ENCODE results near the gene SLMAP.

DNA sequence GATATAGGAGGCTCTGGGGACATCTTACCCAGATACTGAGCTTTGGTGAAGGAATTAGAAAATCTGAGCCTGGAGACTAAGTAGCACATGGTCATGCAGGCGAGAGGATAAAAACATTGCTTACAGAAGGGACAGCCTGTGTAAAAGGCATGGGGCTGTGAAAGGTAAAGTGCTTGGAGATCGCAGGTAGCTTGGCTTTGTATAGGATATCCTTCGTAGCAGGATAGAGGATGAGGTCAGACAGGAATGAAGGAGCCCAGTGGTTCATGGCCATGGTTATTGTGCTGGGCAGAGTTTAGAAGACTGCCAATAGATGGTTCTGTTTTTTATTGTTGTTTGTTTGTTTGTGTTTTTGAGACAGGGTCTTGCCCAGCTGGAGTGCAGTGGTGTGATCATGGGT lies 82.5 kb downstream of the SLMAP start:
- TF ChIP-seq, protein P1, sequence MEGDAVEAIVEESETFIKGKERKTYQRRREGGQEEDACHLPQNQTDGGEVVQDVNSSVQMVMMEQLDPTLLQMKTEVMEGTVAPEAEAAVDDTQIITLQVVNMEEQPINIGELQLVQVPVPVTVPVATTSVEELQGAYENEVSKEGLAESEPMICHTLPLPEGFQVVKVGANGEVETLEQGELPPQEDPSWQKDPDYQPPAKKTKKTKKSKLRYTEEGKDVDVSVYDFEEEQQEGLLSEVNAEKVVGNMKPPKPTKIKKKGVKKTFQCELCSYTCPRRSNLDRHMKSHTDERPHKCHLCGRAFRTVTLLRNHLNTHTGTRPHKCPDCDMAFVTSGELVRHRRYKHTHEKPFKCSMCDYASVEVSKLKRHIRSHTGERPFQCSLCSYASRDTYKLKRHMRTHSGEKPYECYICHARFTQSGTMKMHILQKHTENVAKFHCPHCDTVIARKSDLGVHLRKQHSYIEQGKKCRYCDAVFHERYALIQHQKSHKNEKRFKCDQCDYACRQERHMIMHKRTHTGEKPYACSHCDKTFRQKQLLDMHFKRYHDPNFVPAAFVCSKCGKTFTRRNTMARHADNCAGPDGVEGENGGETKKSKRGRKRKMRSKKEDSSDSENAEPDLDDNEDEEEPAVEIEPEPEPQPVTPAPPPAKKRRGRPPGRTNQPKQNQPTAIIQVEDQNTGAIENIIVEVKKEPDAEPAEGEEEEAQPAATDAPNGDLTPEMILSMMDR (IDR thresholded peaks at IDR 0.05) = no peak
- TF ChIP-seq POLR2A (IDR thresholded peaks at IDR 0.05) (no peak), POLR2AphosphoS5 (IDR thresholded peaks at IDR 0.05) (no peak)

All from suprapubic skin (tissue), 4 donors.